NCI-H2107 treated with DMSO at 0.1 percent for 48 hours (cell line): ENCODE data around the gene STK10.
"Not testable (repeated sequence)": the region's sequence is repeated elsewhere in the genome, so short reads cannot be mapped to it uniquely, and the experiment has no call there.

Experiments
- DNase-seq: peaks from one replicate; lab custom pipeline; 2025; ENCODE audit not compliant: unreplicated experiment; lab: John Stamatoyannopoulos, UW

Gene STK10

DNA sequence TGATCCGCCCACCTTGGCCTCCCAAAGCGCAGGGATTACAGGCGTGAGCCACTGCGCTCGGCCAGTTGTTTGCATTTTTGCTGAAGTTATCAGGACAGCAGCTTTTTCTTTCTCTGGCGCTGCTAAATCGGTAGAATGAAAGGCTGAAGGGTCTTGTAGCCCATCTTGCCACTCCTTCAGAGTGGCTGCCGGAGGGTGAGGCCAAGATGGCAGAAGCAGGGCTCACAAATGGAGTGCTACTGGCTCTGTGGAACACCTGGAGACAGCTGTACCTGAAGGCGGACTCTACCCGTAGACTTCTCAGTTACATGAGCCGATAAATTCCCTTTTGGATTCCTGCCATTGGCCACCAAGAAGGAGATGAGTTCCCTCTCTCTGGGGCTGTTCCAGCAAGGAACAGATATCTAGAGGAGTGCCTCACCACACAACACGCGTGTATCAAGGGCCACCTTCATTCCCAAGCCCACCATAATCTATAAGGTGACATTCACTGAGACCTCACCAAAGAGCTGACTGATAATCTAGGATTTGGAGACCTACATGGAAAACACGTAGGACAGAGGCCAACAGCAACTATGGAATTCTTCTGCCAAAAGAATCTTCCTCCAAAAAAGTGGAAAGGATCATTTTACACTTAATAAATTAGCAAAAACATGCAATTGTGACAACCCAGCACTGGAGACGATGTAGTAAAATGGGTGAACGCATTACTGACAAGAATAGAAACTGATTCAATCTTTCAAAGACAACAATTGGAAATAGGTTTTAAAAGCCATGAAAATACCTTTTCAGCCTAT is 21.8 kb downstream of the STK10 start:
- DNase-seq: no peak

DNA sequence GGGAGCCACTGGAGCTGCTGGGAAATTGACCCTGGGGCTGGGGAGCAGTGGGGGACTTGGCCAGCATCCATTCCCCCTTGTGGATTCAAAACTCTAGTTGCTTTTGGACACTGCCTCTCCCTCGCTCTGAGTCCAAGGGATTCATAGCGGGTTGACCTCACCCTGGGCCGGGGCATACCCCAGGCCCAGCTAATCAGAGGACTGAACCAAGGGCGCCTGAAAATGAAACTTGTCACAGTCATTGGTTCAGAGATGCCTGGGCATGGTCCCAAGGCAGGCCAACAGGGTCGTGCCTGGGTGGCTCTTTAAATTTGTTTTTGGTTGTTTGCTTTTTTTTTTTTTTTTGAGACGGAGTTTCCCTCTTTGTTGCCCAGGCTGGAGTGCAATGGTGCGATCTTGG is 22.6 kb downstream of the STK10 start:
- DNase-seq: no peak

DNA sequence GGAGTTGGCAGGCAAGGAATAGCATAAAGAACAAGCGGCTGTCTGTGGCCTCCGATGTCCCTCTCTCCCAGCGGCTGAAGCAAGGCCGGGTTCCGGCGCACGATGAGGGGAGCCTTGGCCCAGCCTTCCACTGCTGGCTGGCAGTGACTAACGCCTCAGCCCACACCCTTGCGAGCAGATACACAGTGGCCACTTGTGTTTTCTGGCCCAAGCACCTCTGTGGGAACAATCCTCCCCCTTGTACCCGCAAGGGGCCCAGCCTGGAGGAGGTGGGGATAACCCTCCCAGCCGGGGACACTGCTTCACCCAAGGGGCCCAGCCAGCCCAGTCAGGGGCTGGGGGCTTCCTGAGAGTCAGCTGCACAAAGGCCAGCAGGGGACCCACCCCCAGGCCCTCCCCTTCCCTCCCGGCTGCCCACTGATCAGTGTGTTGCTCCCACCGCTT is 23.2 kb downstream of the STK10 start:
- no peak for DNase-seq

DNA sequence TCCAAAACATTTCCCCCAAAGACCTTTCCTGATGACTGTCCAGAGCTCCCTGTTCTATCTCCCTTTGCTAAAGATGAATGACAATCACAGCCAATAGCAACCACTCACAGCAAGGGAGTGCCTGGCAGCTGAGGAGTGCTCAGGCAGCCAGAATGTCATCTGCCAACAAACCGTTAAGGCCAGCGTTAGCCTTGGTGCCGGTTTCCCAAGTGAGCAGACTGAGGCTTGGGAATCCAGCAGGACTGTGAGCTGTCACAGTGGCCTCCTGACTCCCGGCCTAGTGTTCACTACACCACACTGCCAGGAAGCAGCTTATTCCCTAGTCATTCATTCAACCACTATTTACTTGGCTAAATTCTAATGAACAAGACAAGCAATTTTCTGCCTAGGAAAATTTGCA is 24.7 kb downstream of the STK10 start:
- no peak for DNase-seq

DNA sequence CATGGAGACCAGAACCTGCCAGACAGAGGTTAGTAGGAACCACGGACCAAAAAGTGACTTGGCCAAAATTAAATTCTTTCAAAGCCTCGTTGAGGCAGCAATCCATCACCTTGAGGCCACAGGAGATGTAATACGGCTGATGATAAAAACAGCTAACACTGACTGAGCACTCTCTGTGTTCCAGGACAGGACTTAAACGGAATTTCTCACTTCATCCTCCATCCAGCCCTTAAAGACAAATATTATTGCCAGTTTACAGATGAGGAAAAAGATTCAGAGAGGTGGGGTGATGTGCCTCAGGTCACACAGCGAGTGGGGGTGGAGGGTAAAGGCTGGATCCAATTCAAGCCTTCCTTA is 25.1 kb downstream of the STK10 start:
- DNase-seq: no peak

- no peak for DNase-seq
Observed at GRCh38 chr5:172162323-172162986, 25.6 kb downstream of the STK10 start.

DNA sequence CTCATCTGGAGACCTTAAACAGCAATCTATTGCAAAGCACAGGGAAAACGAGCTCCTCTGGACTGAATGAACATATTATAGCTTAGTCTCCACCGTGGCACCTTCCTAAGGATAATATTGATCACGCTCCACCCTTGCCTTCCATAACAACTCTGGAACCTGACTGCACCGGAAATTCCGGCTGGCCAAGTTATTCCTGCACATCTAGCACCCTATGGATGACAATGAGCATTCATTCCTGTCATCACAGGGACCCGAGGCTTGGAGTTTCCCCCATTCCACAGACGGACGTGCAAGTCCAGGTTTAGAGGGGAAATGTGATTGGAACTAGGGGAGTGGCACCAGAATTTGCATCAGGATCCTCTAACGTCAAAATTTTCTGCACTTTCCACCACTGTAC is 27.5 kb downstream of the STK10 start:
- no peak for DNase-seq

GRCh38 chr5:172159016-172159415 is 29.0 kb downstream of the STK10 start:
- no peak for DNase-seq

DNA sequence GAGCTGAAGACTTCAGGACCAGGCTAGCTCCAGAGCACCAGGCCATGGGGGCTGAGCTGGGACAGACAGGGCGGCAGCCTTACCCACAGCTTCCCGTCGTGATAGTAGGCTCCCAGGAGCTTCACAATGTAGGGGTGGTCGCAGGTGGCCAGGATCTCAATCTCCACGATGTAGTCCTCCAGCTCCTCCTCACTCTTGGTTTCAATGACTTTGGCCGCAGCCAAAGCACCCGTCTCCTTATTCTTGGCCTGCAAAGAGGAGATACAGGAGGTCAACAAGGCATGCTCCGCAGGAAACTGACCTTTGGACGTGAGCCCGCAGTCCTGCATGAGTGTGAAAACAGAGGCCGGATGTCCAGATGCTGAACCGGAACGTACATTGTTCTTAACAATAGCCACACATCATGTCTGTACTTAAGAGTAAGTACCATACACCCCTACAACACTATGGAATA is 31.5 kb downstream of the STK10 start:
- DNase-seq: no peak

DNA sequence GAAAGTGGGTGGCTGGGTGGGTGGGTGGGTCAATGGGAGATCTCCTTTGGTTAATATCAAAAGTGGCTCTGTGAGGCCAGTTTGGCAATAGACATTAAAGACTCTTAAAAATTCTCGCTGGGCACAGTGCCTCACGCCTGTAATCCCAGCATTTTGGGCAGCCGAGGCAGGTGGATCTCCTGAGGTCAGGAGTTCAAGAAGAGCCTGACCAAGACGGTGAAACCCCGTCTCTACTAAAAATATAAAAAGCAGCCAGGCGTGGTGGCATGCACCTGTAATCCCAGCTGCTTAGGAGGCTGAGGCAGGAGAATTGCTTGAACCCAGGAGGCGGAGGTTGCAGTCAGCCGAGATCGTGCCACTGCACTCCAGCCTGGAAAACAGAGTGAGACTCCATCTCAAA is 32.9 kb downstream of the STK10 start:
- not testable (repeated sequence) for DNase-seq

DNA sequence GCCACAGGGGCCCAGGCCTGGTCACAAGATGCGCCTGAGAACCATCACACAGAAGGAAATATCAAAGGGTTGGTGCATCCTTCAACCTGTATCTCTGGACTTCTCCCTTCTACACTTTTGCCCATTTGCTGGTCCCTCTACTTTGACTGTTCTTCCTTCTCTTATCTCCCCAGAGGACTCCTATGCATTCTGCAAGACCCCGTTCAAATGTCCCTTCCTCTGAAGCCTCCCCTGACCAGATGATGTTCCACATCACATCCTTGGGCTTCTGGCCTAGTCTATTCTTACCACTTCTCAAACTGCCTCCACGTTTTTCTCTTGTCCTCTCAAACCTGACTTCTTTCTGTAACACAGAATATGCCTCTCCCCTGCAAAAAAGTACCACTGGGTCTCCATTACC is 34.3 kb downstream of the STK10 start:
- no peak for DNase-seq

DNA sequence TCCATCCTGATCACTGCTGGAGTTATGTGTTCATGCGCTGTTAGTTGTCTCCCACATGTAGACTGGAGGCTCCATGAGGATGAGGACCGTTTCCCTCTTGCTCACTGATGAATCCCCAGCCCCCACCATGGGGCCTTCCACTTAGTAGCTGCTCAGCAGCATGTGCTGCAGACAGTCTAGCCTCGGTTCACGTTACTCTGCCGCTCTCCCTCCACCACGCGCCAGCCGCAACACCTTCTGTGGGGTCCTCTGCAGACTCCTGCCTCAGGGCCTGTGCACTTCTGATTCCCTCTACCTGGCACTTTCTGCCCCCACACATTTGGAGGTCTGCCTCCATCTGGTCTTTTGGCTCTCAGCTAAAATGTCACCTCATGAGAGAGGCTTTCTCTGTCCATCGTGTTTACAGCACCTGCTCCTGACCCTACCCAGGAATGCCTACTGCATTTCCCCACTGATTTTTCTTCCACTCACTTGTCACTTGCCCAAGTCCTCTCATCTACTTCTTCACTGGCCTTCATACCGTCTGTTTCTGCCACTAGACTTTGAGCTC is 36.3 kb downstream of the STK10 start:
- DNase-seq: no peak

- no peak for DNase-seq
Observed at GRCh38 chr5:172150514-172151425, 37.3 kb downstream of the STK10 start.

GRCh38 chr5:172149481-172149880 is 38.5 kb downstream of the STK10 start:
- not testable (repeated sequence) for DNase-seq

DNA sequence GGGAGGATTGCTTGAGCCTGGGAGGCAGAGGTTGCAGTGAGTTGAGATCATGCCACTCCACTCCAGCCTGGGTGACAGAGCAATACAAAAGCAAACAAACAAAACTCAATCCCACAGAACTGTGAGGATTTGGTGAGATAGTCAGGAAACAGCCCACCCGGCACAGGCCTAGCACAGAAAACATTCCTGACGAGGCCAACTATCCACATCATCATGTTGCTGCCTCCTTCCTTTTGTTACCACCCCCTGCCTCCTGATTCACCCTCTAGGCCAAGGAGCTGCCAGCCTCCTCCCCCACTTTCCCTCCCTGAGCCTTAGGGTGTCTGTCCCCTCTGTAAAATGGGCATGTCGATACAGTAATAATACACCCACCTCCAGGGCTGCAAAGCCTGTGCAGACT is 39.0 kb downstream of the STK10 start:
- DNase-seq: no peak

DNA sequence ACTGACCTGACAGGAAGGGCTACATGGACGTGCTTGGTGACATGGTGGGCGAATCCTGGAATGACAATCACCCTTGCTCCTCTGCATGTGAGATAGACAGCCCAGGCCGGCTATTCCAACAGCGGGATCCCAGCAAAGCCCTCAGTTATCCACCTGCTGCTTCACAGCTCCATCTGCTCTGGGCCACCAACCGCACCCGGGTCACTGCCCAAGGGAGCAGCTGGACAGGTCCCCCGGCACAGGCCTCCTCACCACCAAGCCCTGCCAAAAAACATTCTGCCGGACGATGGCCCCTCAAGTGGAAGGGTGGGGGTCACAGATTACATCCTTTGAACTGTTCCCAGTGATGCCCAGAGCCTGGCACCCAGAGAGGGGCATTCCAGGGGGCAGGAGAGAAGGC is 39.6 kb downstream of the STK10 start:
- no peak for DNase-seq

DNA sequence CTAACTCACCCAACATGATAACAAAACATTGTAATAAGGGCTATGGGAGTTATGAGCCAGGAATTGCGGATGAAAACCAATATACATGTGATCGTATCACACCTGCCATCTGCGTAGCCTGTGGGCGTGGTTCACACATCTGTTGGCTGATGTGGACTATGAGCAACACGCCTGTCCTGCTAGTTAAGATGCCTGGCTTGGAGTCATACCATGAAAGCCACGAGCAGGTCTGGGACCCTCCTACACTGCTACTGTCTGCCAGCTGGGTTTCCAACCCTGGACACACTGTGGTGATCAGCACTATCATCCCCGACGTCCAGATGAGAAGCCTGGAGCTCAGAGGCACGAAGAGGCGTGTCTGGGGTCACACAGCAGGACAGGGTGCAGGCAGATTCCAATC is 40.2 kb downstream of the STK10 start:
- no peak for DNase-seq

DNA sequence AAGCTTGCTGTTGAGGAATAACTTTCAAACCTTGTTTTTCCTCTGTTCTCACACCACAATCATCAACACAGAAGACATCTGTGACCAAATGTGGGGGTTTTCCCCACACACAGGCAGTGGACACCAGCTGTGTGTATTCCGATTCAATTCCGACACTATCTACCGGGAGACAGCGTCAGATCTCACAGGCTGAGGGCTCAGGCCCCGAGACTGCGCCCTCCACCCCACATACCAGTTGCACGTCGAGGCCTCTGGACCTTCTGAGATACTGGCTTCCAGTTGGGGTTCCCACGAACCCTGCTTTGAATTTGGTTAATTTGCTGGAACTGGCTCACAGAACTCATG is 41.3 kb downstream of the STK10 start:
- DNase-seq: no peak

DNA sequence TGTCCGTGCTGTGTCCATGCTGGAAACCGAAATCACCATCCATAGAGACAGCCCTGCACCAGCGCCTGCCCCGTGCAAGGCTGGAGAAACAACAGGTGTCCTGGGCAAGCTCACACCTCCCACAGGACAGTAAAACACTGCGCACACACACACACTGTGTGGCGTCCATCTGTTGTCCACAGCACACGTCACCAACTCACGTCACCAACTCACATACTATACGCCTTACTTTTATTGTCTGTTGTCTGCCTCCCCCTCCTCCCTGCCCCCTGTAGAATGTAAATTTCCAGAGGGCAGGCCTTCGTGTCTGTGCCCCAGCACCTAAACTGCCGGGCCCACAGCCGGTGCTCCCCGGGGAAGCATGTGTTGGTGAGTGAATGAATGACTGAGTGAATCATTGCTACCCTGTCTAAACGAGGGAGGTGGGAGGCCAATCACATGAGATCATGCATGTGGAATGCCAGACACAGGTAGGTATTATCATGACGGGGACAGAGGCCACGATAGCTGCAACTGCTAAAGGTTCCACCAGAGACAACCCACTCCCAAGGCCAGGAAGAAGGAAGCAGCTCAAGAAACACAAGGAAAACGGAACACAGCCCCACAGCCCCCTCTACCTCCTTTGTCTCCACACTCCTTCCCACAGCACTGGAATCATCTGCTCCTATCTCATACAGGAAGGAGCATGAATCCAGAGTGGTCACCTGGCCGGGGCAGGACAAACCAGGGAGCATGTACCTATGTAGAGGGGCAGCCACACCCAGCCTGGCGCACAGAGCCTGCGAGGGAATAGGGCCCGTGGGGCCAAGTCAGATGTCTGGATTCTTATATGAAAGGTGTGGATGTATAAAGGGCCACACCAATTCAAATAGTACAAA is 41.9 kb downstream of the STK10 start:
- no peak for DNase-seq
